HCT116 (cell line): ENCODE results near the gene RPP21.

Experiments
- ATF3 ChIP-seq: IDR thresholded peaks from 2 replicates; pipeline ENCODE4 v1.6.1; 2012
- CBX3 ChIP-seq: IDR thresholded peaks from 2 replicates; pipeline ENCODE4 v1.6.1; 2012; ENCODE audit warnings: low read depth
- CTCF ChIP-seq, 3 experiments: fragments of 200-600 bp in 1 of 3; sonication (generic) in 1 of 3; IDR thresholded peaks in 2 of 3; conservative IDR thresholded peaks in 1 of 3; 2 replicates each; pipeline ENCODE4 v1.5.1; 2012 to 2017; ENCODE audit warnings: low read depth in 2 of 3, low read length in 2 of 3, antibody characterized with exemption in 1 of 3, borderline replicate concordance in 1 of 3, control low read depth in 1 of 3, mild to moderate bottlenecking in 1 of 3, mixed read lengths in 1 of 3, mixed run types in 1 of 3, moderate library complexity in 1 of 3; ENCODE audit not compliant: insufficient read depth in 1 of 3
- EZH2 ChIP-seq: fragments of 200-600 bp; sonication (generic); IDR thresholded peaks from 2 replicates; pipeline ENCODE4 v1.6.1; 2017; ENCODE audit warnings: antibody characterized with exemption, mixed run types
- EZH2phosphoT487 ChIP-seq: fragments of 200-600 bp; IDR thresholded peaks from 2 replicates; pipeline ENCODE4 v1.6.1; 2018; ENCODE audit warnings: antibody characterized with exemption, borderline replicate concordance
- FOSL1 ChIP-seq: IDR thresholded peaks from 2 replicates; pipeline ENCODE4 v1.6.1; 2012; ENCODE audit warnings: low read depth
- MAX ChIP-seq: IDR thresholded peaks from 2 replicates; pipeline ENCODE4 v1.6.1; 2012
- POLR2A ChIP-seq: IDR thresholded peaks from 2 replicates; pipeline ENCODE4 v1.7.0; 2011; ENCODE audit warnings: borderline replicate concordance; ENCODE audit not compliant: insufficient read depth, insufficient read length; ENCODE audit errors: extremely low read depth
- POLR2AphosphoS5 ChIP-seq: IDR thresholded peaks from 2 replicates; pipeline ENCODE4 v1.6.1; 2011; ENCODE audit warnings: mild to moderate bottlenecking, low read depth, low read length, moderate library complexity
- RAD21 ChIP-seq: IDR thresholded peaks from 2 replicates; pipeline ENCODE4 v1.6.1; 2012; ENCODE audit warnings: low read depth, mild to moderate bottlenecking
- REST ChIP-seq: IDR thresholded peaks from 2 replicates; pipeline ENCODE4 v1.6.1; 2012; ENCODE audit warnings: low read depth
- YY1 ChIP-seq: IDR thresholded peaks from 2 replicates; pipeline ENCODE4 v1.6.1; 2011; ENCODE audit warnings: low read length, low read depth, moderate library complexity, mild to moderate bottlenecking; ENCODE audit not compliant: insufficient replicate concordance; ENCODE audit errors: extremely low read depth
- ZNF274 ChIP-seq: fragments of 200-500 bp; sonication (Bioruptor generic); IDR thresholded peaks from 2 replicates; pipeline ENCODE4 v1.6.1; 2014; ENCODE audit warnings: mild to moderate bottlenecking, low read depth, low read length, inconsistent platforms

GRCh38 chr6:30304002-30304401 is 41.0 kb upstream of the RPP21 start:
- TF ChIP-seq YY1: no peak
- no peak for TF ChIP-seq CTCF (IDR thresholded peaks at IDR 0.05 in 2 of 3, conservative IDR thresholded peaks at IDR 0.05 in 1 of 3; ENCODE audit: borderline replicate concordance in 1 of 3, insufficient read depth in 1 of 3, low read depth in 2 of 3, low read length in 2 of 3)
- no peak for TF ChIP-seq POLR2AphosphoS5
- TF ChIP-seq EZH2: no peak
- no peak for TF ChIP-seq CBX3
- no peak for TF ChIP-seq ZNF274
- TF ChIP-seq RAD21: no peak
- no peak for TF ChIP-seq ATF3
- no peak for TF ChIP-seq EZH2phosphoT487
- no peak for TF ChIP-seq FOSL1
- TF ChIP-seq POLR2A: no peak
- no peak for TF ChIP-seq MAX
- TF ChIP-seq REST: no peak
